ENCODE results near the gene CFAP97D1.

CFAP97D1 gene

GRCh38 chr17:43780135-43780534 lies at the start of gene CFAP97D1:
Gene CFAP97D1, plus strand, starts transcription at chr17:43780435. Its CDS starts 28 bp downstream, at chr17:43780463.
- no peak for DNase-seq (ENCODE audit: low read depth in 2 of 2)

GRCh38 chr17:43732958-43733357 lies 47.3 kb upstream of the CFAP97D1 start:
- DNase-seq (ENCODE audit: low read depth in 2 of 2) = no peak

GRCh38 chr17:43733956-43734355 lies 46.3 kb upstream of the CFAP97D1 start:
- DNase-seq (ENCODE audit: low read depth in 2 of 2) = no peak

- DNase-seq (ENCODE audit: low read depth in 2 of 2) = no peak
These were observed 45.9 kb upstream of the CFAP97D1 start for GRCh38 chr17:43734376-43734775.

- DNase-seq (ENCODE audit: low read depth in 2 of 2) = no peak
These were observed 43.8 kb upstream of the CFAP97D1 start for GRCh38 chr17:43736389-43736788.

GRCh38 chr17:43737722-43738121 lies 42.5 kb upstream of the CFAP97D1 start:
- no peak for DNase-seq (ENCODE audit: low read depth in 2 of 2)

GRCh38 chr17:43740541-43740940 lies 39.7 kb upstream of the CFAP97D1 start:
- DNase-seq (ENCODE audit: low read depth in 2 of 2) = no peak

- no peak for DNase-seq (ENCODE audit: low read depth in 2 of 2)
These were observed 38.6 kb upstream of the CFAP97D1 start for GRCh38 chr17:43741636-43742035.

GRCh38 chr17:43745541-43745940 lies 34.7 kb upstream of the CFAP97D1 start:
- DNase-seq (ENCODE audit: low read depth in 2 of 2) = no peak

- DNase-seq (ENCODE audit: low read depth in 2 of 2) = no peak
These were observed 30.1 kb upstream of the CFAP97D1 start for GRCh38 chr17:43750153-43750552.

- DNase-seq (ENCODE audit: low read depth in 2 of 2) = no peak
These were observed 26.6 kb upstream of the CFAP97D1 start for GRCh38 chr17:43753493-43754129.

- DNase-seq (ENCODE audit: low read depth in 2 of 2) = no peak
These were observed 25.3 kb upstream of the CFAP97D1 start for GRCh38 chr17:43754947-43755346.

- DNase-seq (ENCODE audit: low read depth in 2 of 2) = no peak
These were observed 24.8 kb upstream of the CFAP97D1 start for GRCh38 chr17:43755389-43755875.

GRCh38 chr17:43756201-43756600 lies 24.0 kb upstream of the CFAP97D1 start:
- DNase-seq (ENCODE audit: low read depth in 2 of 2) = no peak

GRCh38 chr17:43757171-43757660 lies 23.0 kb upstream of the CFAP97D1 start:
- DNase-seq (ENCODE audit: low read depth in 2 of 2) = no peak

- no peak for DNase-seq (ENCODE audit: low read depth in 2 of 2)
These were observed 22.1 kb upstream of the CFAP97D1 start for GRCh38 chr17:43758086-43758485.

GRCh38 chr17:43758497-43759174 lies 21.6 kb upstream of the CFAP97D1 start, which contains the start of gene SOST:
Gene SOST, minus strand, starts transcription at chr17:43758791. Its CDS starts 50 bp downstream, at chr17:43758741.
- no peak for DNase-seq (ENCODE audit: low read depth in 2 of 2)

GRCh38 chr17:43759836-43760235 lies 20.4 kb upstream of the CFAP97D1 start:
- DNase-seq (ENCODE audit: low read depth in 2 of 2) = no peak

GRCh38 chr17:43760254-43760852 lies 19.9 kb upstream of the CFAP97D1 start:
- DNase-seq (ENCODE audit: low read depth in 2 of 2) = peak; percentile 73 to 78

GRCh38 chr17:43766413-43767052 lies 13.7 kb upstream of the CFAP97D1 start:
- DNase-seq (ENCODE audit: low read depth in 2 of 2) = peak in 1 of 2 donors; percentile 20

- DNase-seq (ENCODE audit: low read depth in 2 of 2) = no peak
These were observed 13.1 kb upstream of the CFAP97D1 start for GRCh38 chr17:43767053-43767712.

GRCh38 chr17:43767713-43768059 lies 12.5 kb upstream of the CFAP97D1 start:
- no peak for DNase-seq (ENCODE audit: low read depth in 2 of 2)

Measured in stimulated activated CD8-positive, alpha-beta memory T cell treated with anti-CD3 and anti-CD28 coated beads, Interleukin-7, amount 100 ng/mL, for 4 hours (primary cell).